Activated naive CD4-positive, alpha-beta T cell treated with Interleukin-2 at 50 U/mL for 16 hours (primary cell): Measurements from ENCODE around the gene AHRR.

Experiments used
- DNase-seq: peaks from one replicate; pipeline ENCODE4 v3.0.0-alpha.2; 2020

AHRR gene

GRCh38 chr5:431001-431710 lies 109.6 kb downstream of the AHRR start:
- peak; percentile 50 for DNase-seq

GRCh38 chr5:431711-432050 lies 110.2 kb downstream of the AHRR start:
- no peak for DNase-seq

- no peak for DNase-seq
These were observed 110.8 kb downstream of the AHRR start for GRCh38 chr5:432201-432927.

GRCh38 chr5:432928-433791 lies 111.6 kb downstream of the AHRR start:
- no peak for DNase-seq

- DNase-seq = no peak
These were observed 112.3 kb downstream of the AHRR start for GRCh38 chr5:433836-434235.

GRCh38 chr5:434443-435146 lies 113.1 kb downstream of the AHRR start:
- no peak for DNase-seq

- DNase-seq = no peak
These were observed 113.8 kb downstream of the AHRR start for GRCh38 chr5:435156-435790.

- DNase-seq = no peak
These were observed 114.6 kb downstream of the AHRR start for GRCh38 chr5:435961-436640.

GRCh38 chr5:436641-436975 lies 115.1 kb downstream of the AHRR start:
- no peak for DNase-seq

- DNase-seq = no peak
These were observed 115.8 kb downstream of the AHRR start for GRCh38 chr5:437281-437771.

- DNase-seq = no peak
These were observed 117.0 kb downstream of the AHRR start for GRCh38 chr5:438481-438981.

- DNase-seq = no peak
These were observed 117.7 kb downstream of the AHRR start for GRCh38 chr5:439181-439580.

- no peak for DNase-seq
These were observed 118.1 kb downstream of the AHRR start for GRCh38 chr5:439636-440035.

GRCh38 chr5:440401-441201 lies 119.1 kb downstream of the AHRR start:
- no peak for DNase-seq

GRCh38 chr5:441996-442334 lies 120.5 kb downstream of the AHRR start:
- DNase-seq = no peak

- DNase-seq = peak; percentile 80
These were observed 121.1 kb downstream of the AHRR start, which contains the start of gene EXOC3 for GRCh38 chr5:442335-443238. Gene EXOC3, plus strand, starts transcription at chr5:443176. Its CDS starts 3,030 bp downstream, at chr5:446206.

GRCh38 chr5:443239-444151 lies 122.0 kb downstream of the AHRR start:
- peak; percentile 53 for DNase-seq

GRCh38 chr5:444226-444625 lies 122.7 kb downstream of the AHRR start:
- no peak for DNase-seq

- DNase-seq = no peak
These were observed 124.1 kb downstream of the AHRR start for GRCh38 chr5:445591-445990.
